Measurements from ENCODE around the gene TRIM21.
"Not testable (repeated sequence)": the region's sequence is repeated elsewhere in the genome, so short reads cannot be mapped to it uniquely, and the experiment has no call there.

The TRIM21 gene

DNA sequence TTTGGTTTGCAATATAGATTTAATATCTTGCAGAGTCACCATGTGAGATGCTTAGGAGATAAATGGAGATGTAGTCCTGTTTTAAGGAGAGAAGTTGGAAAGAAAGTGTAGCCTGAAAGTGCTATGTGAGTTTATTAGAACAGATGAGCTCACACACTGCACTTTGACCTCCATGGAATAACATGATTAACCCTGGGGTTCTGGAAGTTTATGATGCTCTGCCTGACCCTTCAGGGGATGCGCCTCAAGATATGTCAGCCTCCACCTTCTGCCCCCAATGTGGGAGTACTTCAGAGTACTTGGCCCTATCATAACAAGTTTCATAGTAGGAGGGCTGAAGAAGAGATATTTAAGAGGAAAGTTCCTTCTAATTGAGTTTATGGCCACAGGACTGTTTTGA, 23.3 kb upstream of the TRIM21 start:
- ChIA-PET POLR2A (no interaction called here), CTCF (no interaction called here)
- H3K4me3 ChIP-seq (ENCODE audit: low read depth, low read length) = no peak overlapping the region
- DNase-seq (ENCODE audit: low read depth, low spot score) = no peak
- TF ChIP-seq, protein P1, sequence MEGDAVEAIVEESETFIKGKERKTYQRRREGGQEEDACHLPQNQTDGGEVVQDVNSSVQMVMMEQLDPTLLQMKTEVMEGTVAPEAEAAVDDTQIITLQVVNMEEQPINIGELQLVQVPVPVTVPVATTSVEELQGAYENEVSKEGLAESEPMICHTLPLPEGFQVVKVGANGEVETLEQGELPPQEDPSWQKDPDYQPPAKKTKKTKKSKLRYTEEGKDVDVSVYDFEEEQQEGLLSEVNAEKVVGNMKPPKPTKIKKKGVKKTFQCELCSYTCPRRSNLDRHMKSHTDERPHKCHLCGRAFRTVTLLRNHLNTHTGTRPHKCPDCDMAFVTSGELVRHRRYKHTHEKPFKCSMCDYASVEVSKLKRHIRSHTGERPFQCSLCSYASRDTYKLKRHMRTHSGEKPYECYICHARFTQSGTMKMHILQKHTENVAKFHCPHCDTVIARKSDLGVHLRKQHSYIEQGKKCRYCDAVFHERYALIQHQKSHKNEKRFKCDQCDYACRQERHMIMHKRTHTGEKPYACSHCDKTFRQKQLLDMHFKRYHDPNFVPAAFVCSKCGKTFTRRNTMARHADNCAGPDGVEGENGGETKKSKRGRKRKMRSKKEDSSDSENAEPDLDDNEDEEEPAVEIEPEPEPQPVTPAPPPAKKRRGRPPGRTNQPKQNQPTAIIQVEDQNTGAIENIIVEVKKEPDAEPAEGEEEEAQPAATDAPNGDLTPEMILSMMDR (IDR thresholded peaks at IDR 0.05; ENCODE audit: insufficient read depth, low read length, missing control alignments) = no peak

DNA sequence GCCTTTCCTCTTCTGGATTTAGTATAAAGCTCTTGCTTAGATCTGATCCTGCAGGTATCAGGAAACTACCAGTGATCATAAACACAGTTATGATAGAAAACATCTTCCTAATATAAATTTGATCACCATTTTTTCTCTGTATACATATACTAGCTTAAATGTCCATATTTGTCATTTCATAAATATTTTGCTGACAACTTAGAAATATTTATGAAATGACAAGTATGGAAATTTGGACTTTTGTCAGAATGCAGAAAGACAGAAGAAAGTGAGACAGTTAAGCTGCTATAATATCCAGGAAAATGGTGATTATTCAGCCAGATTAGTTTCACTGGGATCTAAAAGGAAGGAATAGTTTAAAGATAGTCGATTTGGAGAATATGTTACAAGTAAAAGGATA, 22.8 kb upstream of the TRIM21 start:
- POLR2A ChIA-PET = no interaction called here
- TF ChIP-seq, protein P1 (IDR thresholded peaks at IDR 0.05; ENCODE audit: insufficient read depth, low read length, missing control alignments) = no peak
- H3K4me3 ChIP-seq (ENCODE audit: low read depth, low read length) = no peak overlapping the region
- CTCF ChIA-PET = no interaction called here
- no peak for DNase-seq (ENCODE audit: low read depth, low spot score)

DNA sequence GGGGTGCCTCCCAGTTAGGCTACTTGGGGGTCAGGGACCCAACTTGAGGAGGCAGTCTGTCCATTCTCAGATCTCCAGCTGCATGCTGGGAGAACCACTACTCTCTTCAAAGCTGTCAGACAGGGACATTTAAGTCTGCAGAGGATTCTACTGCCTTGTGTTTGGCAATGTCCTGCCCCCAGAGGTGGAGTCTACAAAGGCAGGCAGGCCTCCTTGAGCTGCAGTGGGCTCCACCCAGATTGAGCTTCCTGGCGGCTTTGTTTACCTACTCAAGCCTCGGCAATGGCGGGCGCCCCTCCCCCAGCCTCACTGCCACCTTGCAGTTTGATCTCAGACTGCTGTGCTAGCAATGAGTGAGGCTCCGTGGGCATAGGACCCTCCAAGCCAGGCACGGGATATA, 12.7 kb upstream of the TRIM21 start:
- DNase-seq (ENCODE audit: low read depth, low spot score); H3K4me3 ChIP-seq (ENCODE audit: low read depth, low read length); POLR2A ChIA-PET; CTCF ChIA-PET: not testable (repeated sequence)

DNA sequence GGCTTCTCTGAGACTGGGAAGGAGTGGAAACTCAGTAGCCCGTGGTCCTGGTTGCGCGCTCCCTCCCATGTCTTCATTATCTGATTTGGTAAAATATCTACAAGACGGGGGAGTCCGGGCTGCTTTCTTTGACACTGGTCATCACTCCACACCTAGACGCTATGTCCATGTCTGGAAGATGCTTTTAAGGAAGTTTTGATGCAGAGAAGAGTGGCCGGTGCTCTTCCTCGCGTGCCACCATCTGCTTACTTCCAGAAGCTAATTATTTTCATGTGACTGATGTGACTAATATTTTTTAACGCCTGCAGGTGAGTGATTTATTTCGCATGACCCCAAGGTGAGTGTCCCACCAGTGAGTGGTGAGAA, 339 bp upstream of the TRIM21 start:
- CTCF ChIA-PET = interaction anchor here (1.1 kb wide), 1 partner anchor 10 kb away, joined by 3 read pairs; no protein-coding TSS in a partner anchor
- TF ChIP-seq, protein P1 (IDR thresholded peaks at IDR 0.05; ENCODE audit: insufficient read depth, low read length, missing control alignments) = no peak
- DNase-seq (ENCODE audit: low read depth, low spot score) = no peak
- POLR2A ChIA-PET = no interaction called here
- H3K4me3 ChIP-seq (ENCODE audit: low read depth, low read length) = peak overlapping the region; percentile 95

- TF ChIP-seq, protein P1 (IDR thresholded peaks at IDR 0.05; ENCODE audit: insufficient read depth, low read length, missing control alignments) = no peak
- ChIA-PET CTCF (no interaction called here), POLR2A (no interaction called here)
- DNase-seq (ENCODE audit: low read depth, low spot score) = no peak
- H3K4me3 ChIP-seq (ENCODE audit: low read depth, low read length) = no peak overlapping the region
Observed at GRCh38 chr11:4388221-4388620, 5.3 kb downstream of the TRIM21 start.

- no peak overlapping the region for H3K4me3 ChIP-seq (ENCODE audit: low read depth, low read length)
- TF ChIP-seq, protein P1 (IDR thresholded peaks at IDR 0.05; ENCODE audit: insufficient read depth, low read length, missing control alignments) = no peak
- CTCF ChIA-PET = no interaction called here
- POLR2A ChIA-PET = no interaction called here
- no peak for DNase-seq (ENCODE audit: low read depth, low spot score)
Observed at GRCh38 chr11:4385978-4386740, 7.3 kb downstream of the TRIM21 start.

GRCh38 chr11:4381901-4382300, 11.6 kb downstream of the TRIM21 start:
- ChIA-PET POLR2A (no interaction called here), CTCF (no interaction called here)
- H3K4me3 ChIP-seq (ENCODE audit: low read depth, low read length) = no peak overlapping the region
- no peak for DNase-seq (ENCODE audit: low read depth, low spot score)
- TF ChIP-seq, protein P1 (IDR thresholded peaks at IDR 0.05; ENCODE audit: insufficient read depth, low read length, missing control alignments) = no peak

All from AG04449 (cell line).